A673 (cell line): ENCODE data around the gene MRAP2. TPM values are rescaled to one million over a fixed set of nuclear protein-coding genes. Genes with fewer than 3 reads are reported as not detected.
A peak's percentile ranks its signal among the peaks of the same experiment; 100 is the strongest.
"Not testable (repeated sequence)": the region's sequence is repeated elsewhere in the genome, so short reads cannot be mapped to it uniquely, and the experiment has no call there.

Source experiments
- BruUV-seq: library from RNA; stranded (reverse); fragments of 400-500 nt; replicated peaks from 2 replicates; lab custom pipeline; 2021; lab: Mats Ljungman, UMichigan
- CTCF ChIA-PET: fragments of 300-600 bp; sonication (Branson Sonifier 250); formaldehyde crosslinking; loops from one replicate; lab custom pipeline; 2022; ENCODE audit warnings: antibody characterized with exemption; lab: Charles Lee
- POLR2A ChIA-PET: fragments of 300-600 bp; sonication (Branson Sonifier 250); formaldehyde crosslinking; loops from one replicate; lab custom pipeline; 2022; ENCODE audit warnings: antibody characterized with exemption; ENCODE audit not compliant: low non-redundant PET; lab: Charles Lee
- DNase-seq: peaks from one replicate; pipeline ENCODE4 v3.0.0-alpha.2; 2015; ENCODE audit warnings: low spot score
- H3K27ac ChIP-seq: fragments of 200-600 bp; sonication (generic); 2 replicates; pipeline ENCODE4 v1.5.1; 2016; ENCODE audit warnings: mixed run types, low read depth, mild to moderate bottlenecking, mixed read lengths, antibody characterized with exemption, low read length; ENCODE audit not compliant: poor library complexity, severe bottlenecking
- H3K27me3 ChIP-seq: fragments of 200-600 bp; sonication (generic); replicated peaks from 2 replicates; pipeline ENCODE4 v1.6.1; 2017; ENCODE audit warnings: mixed run types, low read depth, mild to moderate bottlenecking, mixed read lengths, antibody characterized with exemption, low read length; ENCODE audit not compliant: insufficient read depth, poor library complexity
- H3K36me3 ChIP-seq: fragments of 200-600 bp; sonication (generic); 2 replicates; pipeline ENCODE4 v1.6.1; 2016; ENCODE audit warnings: mixed run types, mild to moderate bottlenecking, mixed read lengths, antibody characterized with exemption, low read length; ENCODE audit not compliant: insufficient read depth, poor library complexity, severe bottlenecking
- H3K4me1 ChIP-seq: fragments of 200-600 bp; sonication (generic); 2 replicates; pipeline ENCODE4 v1.6.1; 2017; ENCODE audit warnings: mixed run types, mild to moderate bottlenecking, mixed read lengths, antibody characterized with exemption, low read length; ENCODE audit not compliant: insufficient read depth, poor library complexity, severe bottlenecking
- H3K4me3 ChIP-seq: fragments of 200-600 bp; sonication (generic); 2 replicates; pipeline ENCODE4 v1.5.1; 2016; ENCODE audit warnings: low read depth, mixed run types, mild to moderate bottlenecking, mixed read lengths, low read length; ENCODE audit not compliant: poor library complexity, severe bottlenecking
- H3K9me3 ChIP-seq: fragments of 200-600 bp; sonication (generic); 2 replicates; pipeline ENCODE4 v1.6.1; 2016; ENCODE audit warnings: mixed run types, low read depth, mild to moderate bottlenecking, mixed read lengths, antibody characterized with exemption, low read length; ENCODE audit not compliant: poor library complexity, severe bottlenecking
- EZH2 ChIP-seq: fragments of 200-600 bp; sonication (generic); IDR thresholded peaks from 2 replicates; pipeline ENCODE4 v1.6.1; 2017; ENCODE audit warnings: borderline replicate concordance, low read depth, mild to moderate bottlenecking, mixed read lengths, antibody characterized with exemption, low read length; ENCODE audit not compliant: poor library complexity, severe bottlenecking
- intact Hi-C: fragments of 100-400 bp; cut with micrococcal nuclease; formaldehyde crosslinking; loops from one replicate; pipeline ENCODE4 v1.10.0; 2022; ENCODE audit not compliant: unreplicated experiment
- total RNA-seq: library from RNA; stranded (reverse); gene quantifications from 2 replicates; pipeline ENCODE4 v1.2.3, GENCODE V29; 2021
- TF ChIP-seq, protein P1 (sequence below): fragments of 300-800, 200-600 bp; sonication (generic); conservative IDR thresholded peaks from 2 replicates; pipeline ENCODE4 v1.5.1; 2017; ENCODE audit warnings: low read depth, mild to moderate bottlenecking, antibody characterized with exemption, low read length, moderate library complexity, mixed read lengths

Gene MRAP2
- total RNA-seq, 1 experiment from 2014 or later: 0.34 TPM

DNA sequence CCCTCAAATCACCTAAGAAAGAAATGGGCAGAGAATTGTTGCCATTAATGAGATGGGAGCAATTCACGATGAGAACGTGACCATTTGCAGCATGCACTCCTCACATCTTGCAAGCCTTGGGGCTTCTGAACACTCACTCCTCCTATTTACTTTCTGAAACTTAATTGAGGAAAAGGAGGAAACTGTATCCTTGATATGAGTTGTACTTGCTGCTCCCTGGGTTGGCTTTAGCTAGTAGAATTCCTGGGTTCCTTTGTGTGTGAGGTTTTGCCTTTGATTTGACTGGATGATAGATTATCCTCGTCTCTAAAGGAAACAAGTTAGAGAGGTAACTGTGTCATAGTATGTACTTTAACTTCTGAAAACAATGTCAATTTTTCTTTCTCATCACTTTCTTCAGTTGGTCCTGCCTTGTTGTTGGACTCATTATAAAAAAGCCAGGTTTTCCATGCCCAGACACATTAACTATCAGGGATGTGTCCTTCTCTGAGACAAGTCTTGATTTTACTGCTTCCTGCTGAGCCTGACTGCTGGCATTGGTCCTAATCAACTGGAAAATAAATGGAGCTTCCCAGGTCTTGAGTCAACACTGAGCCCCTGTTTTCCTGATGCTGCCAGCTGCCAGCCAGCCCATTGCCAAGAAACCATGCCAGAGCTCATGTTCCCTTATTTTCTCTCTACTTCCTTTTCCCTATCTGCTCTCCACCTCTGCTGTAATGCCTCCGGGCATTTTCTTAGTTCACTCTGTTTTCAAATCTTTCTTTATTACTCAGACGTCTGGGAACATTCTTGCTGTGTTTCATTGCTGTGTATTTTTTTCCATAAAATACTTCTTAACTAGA, 6.0 kb upstream of the MRAP2 start:
- POLR2A ChIA-PET: interaction anchor here (0.6 kb wide), 1 partner anchor 72 kb away, joined by 3 read pairs; no protein-coding TSS in a partner anchor
- no peak overlapping the region for H3K4me3 ChIP-seq
- no peaks in the 10 kb centered on the region for H3K9me3 ChIP-seq
- CTCF ChIA-PET: no interaction called here
- TF ChIP-seq EZH2: no peak
- TF ChIP-seq, protein P1, sequence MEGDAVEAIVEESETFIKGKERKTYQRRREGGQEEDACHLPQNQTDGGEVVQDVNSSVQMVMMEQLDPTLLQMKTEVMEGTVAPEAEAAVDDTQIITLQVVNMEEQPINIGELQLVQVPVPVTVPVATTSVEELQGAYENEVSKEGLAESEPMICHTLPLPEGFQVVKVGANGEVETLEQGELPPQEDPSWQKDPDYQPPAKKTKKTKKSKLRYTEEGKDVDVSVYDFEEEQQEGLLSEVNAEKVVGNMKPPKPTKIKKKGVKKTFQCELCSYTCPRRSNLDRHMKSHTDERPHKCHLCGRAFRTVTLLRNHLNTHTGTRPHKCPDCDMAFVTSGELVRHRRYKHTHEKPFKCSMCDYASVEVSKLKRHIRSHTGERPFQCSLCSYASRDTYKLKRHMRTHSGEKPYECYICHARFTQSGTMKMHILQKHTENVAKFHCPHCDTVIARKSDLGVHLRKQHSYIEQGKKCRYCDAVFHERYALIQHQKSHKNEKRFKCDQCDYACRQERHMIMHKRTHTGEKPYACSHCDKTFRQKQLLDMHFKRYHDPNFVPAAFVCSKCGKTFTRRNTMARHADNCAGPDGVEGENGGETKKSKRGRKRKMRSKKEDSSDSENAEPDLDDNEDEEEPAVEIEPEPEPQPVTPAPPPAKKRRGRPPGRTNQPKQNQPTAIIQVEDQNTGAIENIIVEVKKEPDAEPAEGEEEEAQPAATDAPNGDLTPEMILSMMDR: no peak
- H3K27ac ChIP-seq: no peak overlapping the region
- no peaks in the 10 kb centered on the region for H3K36me3 ChIP-seq
- no peaks in the 10 kb centered on the region for H3K27me3 ChIP-seq
- H3K4me1 ChIP-seq: peaks cover 18% of the 10 kb centered on the region
- peak; percentile 50 for DNase-seq
- no TSS peak for BruUV-seq
- intact Hi-C loops: no loop called here

DNA sequence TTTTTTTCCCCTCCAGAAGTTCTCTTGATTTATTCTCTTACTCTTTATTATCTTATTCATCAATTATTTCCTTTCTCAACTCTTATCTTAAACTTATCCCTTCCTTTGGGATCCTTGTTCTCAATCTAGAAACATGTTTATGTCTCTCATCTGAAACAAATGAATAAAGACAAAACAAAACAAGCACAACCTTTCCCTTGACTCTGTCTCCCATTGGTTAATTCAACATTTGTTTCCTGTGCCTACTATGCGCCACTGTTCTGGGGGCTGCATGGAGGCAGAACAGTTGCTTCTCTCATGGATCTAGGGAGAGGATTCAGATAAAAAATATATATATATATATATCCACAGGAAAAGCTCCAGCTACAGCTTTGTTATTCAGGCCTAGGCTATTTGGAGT, 5.2 kb upstream of the MRAP2 start:
- intact Hi-C loops: no loop called here
- Histone ChIP-seq H3K27ac (no peak overlapping the region), H3K4me3 (no peak overlapping the region), H3K27me3 (no peaks in the 10 kb centered on the region), H3K4me1 (peaks cover 18% of the 10 kb centered on the region), H3K36me3 (no peaks in the 10 kb centered on the region), H3K9me3 (no peaks in the 10 kb centered on the region)
- BruUV-seq: no TSS peak
- ChIA-PET POLR2A (no interaction called here), CTCF (no interaction called here)
- DNase-seq: no peak
- TF ChIP-seq, protein P1: no peak
- TF ChIP-seq EZH2: no peak

DNA sequence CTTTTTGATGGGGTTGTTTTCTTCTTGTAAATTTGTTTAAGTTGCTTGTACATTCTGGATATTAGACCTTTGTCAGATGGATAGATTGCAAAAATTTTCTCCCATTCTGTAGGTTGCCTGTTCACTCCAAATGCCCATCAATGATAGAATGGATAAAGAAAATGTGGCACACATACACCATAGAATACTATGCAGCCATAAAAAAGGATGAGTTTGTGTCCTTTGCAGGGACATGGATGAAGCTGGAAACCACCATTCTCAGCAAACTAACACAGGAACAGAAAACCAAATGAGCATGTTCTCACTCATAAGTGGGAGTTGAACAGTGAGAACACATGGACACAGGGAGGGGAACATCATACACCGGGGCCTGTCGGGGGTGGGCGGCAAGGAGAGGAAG, 1.6 kb upstream of the MRAP2 start:
- H3K4me1 ChIP-seq: peaks cover 12% of the 10 kb centered on the region
- intact Hi-C loops, H3K4me3 ChIP-seq, BruUV-seq, H3K9me3 ChIP-seq, H3K36me3 ChIP-seq, CTCF ChIA-PET, H3K27me3 ChIP-seq, H3K27ac ChIP-seq, POLR2A ChIA-PET, DNase-seq: not testable (repeated sequence)

DNA sequence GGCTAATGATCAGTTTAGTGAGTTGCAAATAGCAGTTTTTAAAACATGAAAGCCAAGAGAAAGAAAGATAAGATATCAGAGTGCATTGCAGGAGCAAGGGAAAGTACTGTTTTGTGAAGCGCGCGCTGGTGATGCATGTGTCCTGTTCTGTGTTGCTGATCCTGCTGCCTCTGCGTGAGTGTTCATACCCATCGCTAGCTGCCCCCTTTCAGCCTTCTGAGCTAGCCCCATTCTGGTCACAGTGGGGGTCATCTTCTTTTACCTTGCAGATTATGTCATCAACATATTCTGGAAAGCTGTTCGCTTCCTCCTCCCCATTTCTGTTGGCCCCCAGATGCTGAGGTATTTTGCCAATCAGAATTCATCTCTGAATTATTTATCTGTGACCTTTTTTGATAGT, 1.9 kb downstream of the MRAP2 start:
- H3K27ac ChIP-seq: no peak overlapping the region
- POLR2A ChIA-PET: interaction anchor here (0.6 kb wide), 1 partner anchor 12 kb away, joined by 5 read pairs; no protein-coding TSS in a partner anchor
- no TSS peak for BruUV-seq

More for the DNA sequence above, 1.9 kb downstream of the MRAP2 start:
- intact Hi-C loops: no loop called here
- Histone ChIP-seq H3K4me3 (no peak overlapping the region), H3K9me3 (no peaks in the 10 kb centered on the region), H3K36me3 (no peaks in the 10 kb centered on the region), H3K27me3 (no peaks in the 10 kb centered on the region), H3K4me1 (no peaks in the 10 kb centered on the region)
- TF ChIP-seq, protein P1: no peak
- no peak for TF ChIP-seq EZH2
- no peak for DNase-seq
- CTCF ChIA-PET: no interaction called here
